ENCODE results near the gene HIGD2A. TPM values are rescaled to one million over a fixed set of nuclear protein-coding genes. Genes with fewer than 3 reads are reported as not detected.

HIGD2A gene
- total and polyA plus RNA-seq, 4 donors, result 18.4 to 127 (median 67.8) TPM

- 82% methylated on average over 7 of the region's 7 CpGs for WGBS
Measured at GRCh38 chr5:176373100-176373818, 15.3 kb upstream of the HIGD2A start.

More at GRCh38 chr5:176373100-176373818, 15.3 kb upstream of the HIGD2A start:
- no peaks in the 10 kb centered on the region for H3K4me1 ChIP-seq (ENCODE audit: control insufficient read depth in 4 of 4, insufficient read depth in 4 of 4, low read length in 3 of 4)
- no peaks in the 10 kb centered on the region for H3K36me3 ChIP-seq (ENCODE audit: control insufficient read depth in 4 of 4, insufficient read depth in 3 of 4, low read depth in 1 of 4, low read length in 3 of 4)
- no peak overlapping the region for H3K4me3 ChIP-seq (ENCODE audit: low read depth in 1 of 3, low read length in 3 of 3)
- H3K27ac ChIP-seq (ENCODE audit: low read depth in 1 of 2, low read length in 2 of 2), result no peak overlapping the region
- no peaks in the 10 kb centered on the region for H3K9me3 ChIP-seq (ENCODE audit: control insufficient read depth in 4 of 4, low read length in 3 of 4)
- no peaks in the 10 kb centered on the region for H3K27me3 ChIP-seq (ENCODE audit: control insufficient read depth in 4 of 4, insufficient read depth in 4 of 4, low read length in 3 of 4)
- no peak for TF ChIP-seq FOXA2 (IDR thresholded peaks at IDR 0.05)
- no peak for TF ChIP-seq TAF1 (conservative IDR thresholded peaks at IDR 0.05)
- no peak for TF ChIP-seq CTCF (IDR thresholded peaks at IDR 0.05; ENCODE audit: low read depth, low read length, missing input control)
- TF ChIP-seq, protein P1, sequence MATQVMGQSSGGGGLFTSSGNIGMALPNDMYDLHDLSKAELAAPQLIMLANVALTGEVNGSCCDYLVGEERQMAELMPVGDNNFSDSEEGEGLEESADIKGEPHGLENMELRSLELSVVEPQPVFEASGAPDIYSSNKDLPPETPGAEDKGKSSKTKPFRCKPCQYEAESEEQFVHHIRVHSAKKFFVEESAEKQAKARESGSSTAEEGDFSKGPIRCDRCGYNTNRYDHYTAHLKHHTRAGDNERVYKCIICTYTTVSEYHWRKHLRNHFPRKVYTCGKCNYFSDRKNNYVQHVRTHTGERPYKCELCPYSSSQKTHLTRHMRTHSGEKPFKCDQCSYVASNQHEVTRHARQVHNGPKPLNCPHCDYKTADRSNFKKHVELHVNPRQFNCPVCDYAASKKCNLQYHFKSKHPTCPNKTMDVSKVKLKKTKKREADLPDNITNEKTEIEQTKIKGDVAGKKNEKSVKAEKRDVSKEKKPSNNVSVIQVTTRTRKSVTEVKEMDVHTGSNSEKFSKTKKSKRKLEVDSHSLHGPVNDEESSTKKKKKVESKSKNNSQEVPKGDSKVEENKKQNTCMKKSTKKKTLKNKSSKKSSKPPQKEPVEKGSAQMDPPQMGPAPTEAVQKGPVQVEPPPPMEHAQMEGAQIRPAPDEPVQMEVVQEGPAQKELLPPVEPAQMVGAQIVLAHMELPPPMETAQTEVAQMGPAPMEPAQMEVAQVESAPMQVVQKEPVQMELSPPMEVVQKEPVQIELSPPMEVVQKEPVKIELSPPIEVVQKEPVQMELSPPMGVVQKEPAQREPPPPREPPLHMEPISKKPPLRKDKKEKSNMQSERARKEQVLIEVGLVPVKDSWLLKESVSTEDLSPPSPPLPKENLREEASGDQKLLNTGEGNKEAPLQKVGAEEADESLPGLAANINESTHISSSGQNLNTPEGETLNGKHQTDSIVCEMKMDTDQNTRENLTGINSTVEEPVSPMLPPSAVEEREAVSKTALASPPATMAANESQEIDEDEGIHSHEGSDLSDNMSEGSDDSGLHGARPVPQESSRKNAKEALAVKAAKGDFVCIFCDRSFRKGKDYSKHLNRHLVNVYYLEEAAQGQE (IDR thresholded peaks at IDR 0.05), result no peak
- TF ChIP-seq, protein P2, sequence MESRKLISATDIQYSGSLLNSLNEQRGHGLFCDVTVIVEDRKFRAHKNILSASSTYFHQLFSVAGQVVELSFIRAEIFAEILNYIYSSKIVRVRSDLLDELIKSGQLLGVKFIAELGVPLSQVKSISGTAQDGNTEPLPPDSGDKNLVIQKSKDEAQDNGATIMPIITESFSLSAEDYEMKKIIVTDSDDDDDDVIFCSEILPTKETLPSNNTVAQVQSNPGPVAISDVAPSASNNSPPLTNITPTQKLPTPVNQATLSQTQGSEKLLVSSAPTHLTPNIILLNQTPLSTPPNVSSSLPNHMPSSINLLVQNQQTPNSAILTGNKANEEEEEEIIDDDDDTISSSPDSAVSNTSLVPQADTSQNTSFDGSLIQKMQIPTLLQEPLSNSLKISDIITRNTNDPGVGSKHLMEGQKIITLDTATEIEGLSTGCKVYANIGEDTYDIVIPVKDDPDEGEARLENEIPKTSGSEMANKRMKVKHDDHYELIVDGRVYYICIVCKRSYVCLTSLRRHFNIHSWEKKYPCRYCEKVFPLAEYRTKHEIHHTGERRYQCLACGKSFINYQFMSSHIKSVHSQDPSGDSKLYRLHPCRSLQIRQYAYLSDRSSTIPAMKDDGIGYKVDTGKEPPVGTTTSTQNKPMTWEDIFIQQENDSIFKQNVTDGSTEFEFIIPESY (IDR thresholded peaks at IDR 0.05), result no peak
- TF ChIP-seq SP1 (IDR thresholded peaks at IDR 0.05), result no peak
- TF ChIP-seq MAX (IDR thresholded peaks at IDR 0.05), result no peak
- no peak for TF ChIP-seq HNF4A (conservative IDR thresholded peaks at IDR 0.05)
- no peak for DNase-seq (ENCODE audit: low spot score)
- H3K9ac ChIP-seq (ENCODE audit: low read depth in 1 of 2, low read length in 2 of 2), result no peak overlapping the region

Data from liver (tissue), 9 donors.